ENCODE results near the gene ANKRD12. TPM values are rescaled to one million over a fixed set of nuclear protein-coding genes. Genes with fewer than 3 reads are reported as not detected.
"Not testable (repeated sequence)": the region's sequence is repeated elsewhere in the genome, so short reads cannot be mapped to it uniquely, and the experiment has no call there.

The ANKRD12 gene
- total RNA-seq, 2 experiments from 2014 or later = 65.9 to 66.5 TPM

- CTCF ChIA-PET (ENCODE audit: unreplicated experiment) = interaction anchor here (0.9 kb wide), 1 partner anchor 58 kb away, joined by 3 read pairs; no protein-coding TSS in a partner anchor
Observed at GRCh38 chr18:9088252-9088651, 48.3 kb upstream of the ANKRD12 start.

GRCh38 chr18:9088727-9089126 is 47.9 kb upstream of the ANKRD12 start:
- H3K27ac ChIP-seq (ENCODE audit: low read depth, low read length, poor library complexity, severe bottlenecking); BruUV-seq (replicated peaks); H3K9me2 ChIP-seq (ENCODE audit: insufficient read depth, low read length); H3K4me1 ChIP-seq (ENCODE audit: insufficient read depth, low read length, poor library complexity, severe bottlenecking); H2AFZ ChIP-seq (ENCODE audit: low read length); DNase-seq (ENCODE audit: low spot score); intact Hi-C loops (cut with micrococcal nuclease; ENCODE audit: unreplicated experiment); POLR2A ChIA-PET; H3K4me2 ChIP-seq (ENCODE audit: low read length); H3K9me3 ChIP-seq (ENCODE audit: low read length); H3K4me3 ChIP-seq (ENCODE audit: low read depth, low read length, poor library complexity, severe bottlenecking); H4K20me1 ChIP-seq (ENCODE audit: insufficient read depth, low read length); H3K36me3 ChIP-seq (ENCODE audit: insufficient read depth, low read length); H3K79me2 ChIP-seq (ENCODE audit: insufficient read depth, low read depth, low read length): not testable (repeated sequence)
- CTCF ChIA-PET (ENCODE audit: unreplicated experiment) = interaction anchor here (0.9 kb wide), 1 partner anchor 58 kb away, joined by 3 read pairs; no protein-coding TSS in a partner anchor

More at GRCh38 chr18:9088252-9088651, 48.3 kb upstream of the ANKRD12 start:
- POLR2A ChIA-PET = no interaction called here
- no peak for DNase-seq (ENCODE audit: low spot score)
- TF ChIP-seq EZH2phosphoT487 (IDR thresholded peaks at IDR 0.05; ENCODE audit: borderline replicate concordance, low read depth, low read length) = no peak
- TF ChIP-seq CTCF (conservative IDR thresholded peaks at IDR 0.05; ENCODE audit: low read length) = no peak
- H4K20me1 ChIP-seq (ENCODE audit: insufficient read depth, low read length) = no peaks in the 10 kb centered on the region
- H3K27ac ChIP-seq (ENCODE audit: low read depth, low read length, poor library complexity, severe bottlenecking) = no peak overlapping the region
- no peak overlapping the region for H3K4me2 ChIP-seq (ENCODE audit: low read length)
- peaks cover 8% of the 10 kb centered on the region for H3K4me1 ChIP-seq (ENCODE audit: insufficient read depth, low read length, poor library complexity, severe bottlenecking)
- no peak overlapping the region for H3K4me3 ChIP-seq (ENCODE audit: low read depth, low read length, poor library complexity, severe bottlenecking)
- no peaks in the 10 kb centered on the region for H3K79me2 ChIP-seq (ENCODE audit: insufficient read depth, low read depth, low read length)
- BruUV-seq (replicated peaks) = no TSS peak
- H3K36me3 ChIP-seq (ENCODE audit: insufficient read depth, low read length) = no peaks in the 10 kb centered on the region
- H3K9me2 ChIP-seq (ENCODE audit: insufficient read depth, low read length) = no peaks in the 10 kb centered on the region
- H3K9me3 ChIP-seq (ENCODE audit: low read length) = no peaks in the 10 kb centered on the region
- H2AFZ ChIP-seq (ENCODE audit: low read length) = no peak overlapping the region
- intact Hi-C loops (cut with micrococcal nuclease; ENCODE audit: unreplicated experiment) = no loop called here

GRCh38 chr18:9090578-9090977 is 46.0 kb upstream of the ANKRD12 start:
- POLR2A ChIA-PET = interaction anchor here (0.7 to 0.9 kb wide), 2 partner anchors 49 to 502 kb away, joined by 3 read pairs; no protein-coding TSS in a partner anchor
- Histone ChIP-seq H2AFZ (ENCODE audit: low read length) (peak overlapping the region; percentile 21; the same call in 1 of the 2 replicates), H3K36me3 (ENCODE audit: insufficient read depth, low read length) (no peaks in the 10 kb centered on the region), H3K4me3 (ENCODE audit: low read depth, low read length, poor library complexity, severe bottlenecking) (no peak overlapping the region), H3K79me2 (ENCODE audit: insufficient read depth, low read depth, low read length) (no peaks in the 10 kb centered on the region), H3K4me1 (ENCODE audit: insufficient read depth, low read length, poor library complexity, severe bottlenecking) (peaks cover 11% of the 10 kb centered on the region), H3K4me2 (ENCODE audit: low read length) (no peak overlapping the region), H3K9me3 (ENCODE audit: low read length) (no peaks in the 10 kb centered on the region), H4K20me1 (ENCODE audit: insufficient read depth, low read length) (no peaks in the 10 kb centered on the region), H3K27ac (ENCODE audit: low read depth, low read length, poor library complexity, severe bottlenecking) (no peak overlapping the region), H3K9me2 (ENCODE audit: insufficient read depth, low read length) (no peaks in the 10 kb centered on the region)
- intact Hi-C loops (cut with micrococcal nuclease; ENCODE audit: unreplicated experiment) = no loop called here
- DNase-seq (ENCODE audit: low spot score) = no peak
- CTCF ChIA-PET (ENCODE audit: unreplicated experiment) = no interaction called here
- no TSS peak for BruUV-seq (replicated peaks)
- TF ChIP-seq CTCF (conservative IDR thresholded peaks at IDR 0.05; ENCODE audit: low read length) = no peak
- TF ChIP-seq EZH2phosphoT487 (IDR thresholded peaks at IDR 0.05; ENCODE audit: borderline replicate concordance, low read depth, low read length) = no peak
